OCI-LY3 (cell line): ENCODE data around the gene KCNRG.
"Not testable (repeated sequence)": the region's sequence is repeated elsewhere in the genome, so short reads cannot be mapped to it uniquely, and the experiment has no call there.

ENCODE experiments used
- H2AFZ ChIP-seq: fragments of 200-600, 300-600 bp; shearing (Covaris generic); 2 replicates; pipeline ENCODE4 v1.6.0; 2014; ENCODE audit warnings: antibody characterized with exemption, low read depth, low read length
- H3K27ac ChIP-seq: fragments of 200-600, 300-600 bp; sonication (generic); 2 replicates; pipeline ENCODE4 v1.5.1; 2014; ENCODE audit warnings: mild to moderate bottlenecking, low read length, moderate library complexity, mixed read lengths
- H3K27me3 ChIP-seq: fragments of 200-600, 300-600 bp; sonication (generic); 2 replicates; pipeline ENCODE4 v1.6.1; 2014; ENCODE audit warnings: low read depth, low read length, mixed read lengths
- H3K36me3 ChIP-seq: fragments of 200-600, 300-600 bp; sonication (generic); replicated peaks from 2 replicates; pipeline ENCODE3; 2014; ENCODE audit warnings: low read depth, low read length, mixed read lengths
- H3K4me1 ChIP-seq: fragments of 300-600, 200-600 bp; sonication (generic); 2 replicates; pipeline ENCODE4 v1.6.1; 2014; ENCODE audit warnings: low read length, mixed read lengths
- H3K4me2 ChIP-seq: fragments of 200-600, 300-600 bp; sonication (generic); 2 replicates; pipeline ENCODE4 v1.6.1; 2014; ENCODE audit warnings: low read length, mixed read lengths
- H3K4me3 ChIP-seq: fragments of 300-600, 200-600 bp; sonication (generic); 2 replicates; pipeline ENCODE4 v1.5.1; 2014; ENCODE audit warnings: antibody characterized with exemption, mild to moderate bottlenecking, low read length, moderate library complexity
- H3K79me2 ChIP-seq: fragments of 300-600, 200-600 bp; shearing (Covaris generic); 2 replicates; pipeline ENCODE4 v1.6.1; 2014; ENCODE audit warnings: mild to moderate bottlenecking, low read length, mixed read lengths
- H3K9ac ChIP-seq: fragments of 300-600, 200-600 bp; shearing (Covaris generic); 2 replicates; pipeline ENCODE4 v1.6.0; 2014; ENCODE audit warnings: mild to moderate bottlenecking, low read length, moderate library complexity
- H3K9me3 ChIP-seq: fragments of 200-600, 300-600 bp; shearing (Covaris generic); 2 replicates; pipeline ENCODE4 v1.6.1; 2014; ENCODE audit warnings: low read length, mixed read lengths; ENCODE audit not compliant: insufficient read depth
- H4K20me1 ChIP-seq: fragments of 200-600, 300-600 bp; sonication (generic); 2 replicates; pipeline ENCODE4 v1.6.1; 2016; ENCODE audit warnings: low read length, mixed read lengths; ENCODE audit not compliant: insufficient read depth
- CTCF ChIP-seq: fragments of 200-600, 300-600 bp; sonication (generic); IDR thresholded peaks from 2 replicates; pipeline ENCODE4 v1.5.1; 2014; ENCODE audit warnings: antibody characterized with exemption, low read length, low read depth
- EZH2phosphoT487 ChIP-seq: fragments of 200-600 bp; shearing (Covaris generic); IDR thresholded peaks from 2 replicates; pipeline ENCODE4 v1.6.1; 2018; ENCODE audit warnings: antibody characterized with exemption, mixed run types, low read depth

The KCNRG gene

GRCh38 chr13:50052478-50052877 is 37.2 kb downstream of the KCNRG start:
- H3K9me3 ChIP-seq = no peaks in the 10 kb centered on the region
- H3K4me2 ChIP-seq = no peak overlapping the region
- no peak overlapping the region for H2AFZ ChIP-seq
- H4K20me1 ChIP-seq = peaks cover 39% of the 10 kb centered on the region
- peaks cover 21% of the 10 kb centered on the region for H3K4me1 ChIP-seq
- H3K27ac ChIP-seq = no peak overlapping the region
- no peak for TF ChIP-seq CTCF
- TF ChIP-seq EZH2phosphoT487 = no peak
- H3K27me3 ChIP-seq = no peaks in the 10 kb centered on the region
- H3K4me3 ChIP-seq = no peak overlapping the region
- no peak overlapping the region for H3K9ac ChIP-seq
- peaks cover 51% of the 10 kb centered on the region for H3K79me2 ChIP-seq
- peaks cover 39% of the 10 kb centered on the region for H3K36me3 ChIP-seq

DNA sequence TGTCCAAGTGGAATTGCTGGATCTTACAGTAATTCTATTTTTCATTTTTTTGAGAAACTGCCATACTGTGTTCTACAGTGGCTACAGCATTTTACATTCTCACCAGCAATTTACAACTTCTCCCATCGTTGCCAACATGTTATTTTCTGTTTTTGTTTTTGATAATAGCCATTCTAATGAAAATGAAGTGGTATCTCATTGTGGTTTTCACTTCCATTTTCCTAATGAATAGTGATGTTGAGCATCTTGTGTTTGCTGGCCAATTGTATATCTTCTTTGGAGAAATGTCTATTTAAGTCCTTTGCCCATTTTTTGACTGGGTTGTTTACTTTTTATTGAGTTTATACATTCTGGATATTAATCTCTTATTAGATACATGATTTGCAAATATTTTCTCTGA is 38.6 kb downstream of the KCNRG start:
- H4K20me1 ChIP-seq = peaks cover 39% of the 10 kb centered on the region
- peaks cover 40% of the 10 kb centered on the region for H3K36me3 ChIP-seq
- peaks cover 54% of the 10 kb centered on the region for H3K79me2 ChIP-seq
- no peak overlapping the region for H3K9ac ChIP-seq
- no peak overlapping the region for H3K27ac ChIP-seq
- H2AFZ ChIP-seq = no peak overlapping the region
- no peak overlapping the region for H3K4me3 ChIP-seq
- H3K4me2 ChIP-seq = no peak overlapping the region
- TF ChIP-seq CTCF (no peak), EZH2phosphoT487 (no peak)
- H3K4me1 ChIP-seq = peaks cover 21% of the 10 kb centered on the region
- no peaks in the 10 kb centered on the region for H3K27me3 ChIP-seq
- no peaks in the 10 kb centered on the region for H3K9me3 ChIP-seq

DNA sequence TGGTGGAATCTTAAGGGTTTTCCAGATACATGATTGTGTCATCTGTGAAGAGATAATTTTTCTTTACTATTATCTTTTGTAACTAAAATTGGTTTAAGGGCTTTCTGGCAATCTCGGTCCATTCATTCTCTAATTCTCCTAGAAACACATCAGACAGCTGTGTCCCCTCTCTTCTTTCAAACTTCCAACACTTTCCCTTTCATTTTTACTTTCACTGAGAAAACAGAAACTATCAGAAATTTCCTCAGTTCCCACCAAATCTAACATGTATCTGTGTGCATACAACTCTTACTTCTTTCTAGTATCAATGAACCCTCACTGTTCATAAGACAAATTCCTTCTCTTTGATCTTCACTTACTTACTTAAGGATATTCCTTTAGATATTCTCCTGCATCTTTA is 40.2 kb downstream of the KCNRG start:
- H3K4me2 ChIP-seq = no peak overlapping the region
- no peak overlapping the region for H3K4me3 ChIP-seq
- peaks cover 55% of the 10 kb centered on the region for H3K79me2 ChIP-seq
- H3K36me3 ChIP-seq = peaks cover 48% of the 10 kb centered on the region
- peaks cover 21% of the 10 kb centered on the region for H3K4me1 ChIP-seq
- TF ChIP-seq EZH2phosphoT487 (no peak), CTCF (no peak)
- no peak overlapping the region for H3K27ac ChIP-seq
- peaks cover 41% of the 10 kb centered on the region for H4K20me1 ChIP-seq
- no peak overlapping the region for H3K9ac ChIP-seq
- no peak overlapping the region for H2AFZ ChIP-seq
- H3K27me3 ChIP-seq = no peaks in the 10 kb centered on the region
- H3K9me3 ChIP-seq = no peaks in the 10 kb centered on the region

- Histone ChIP-seq H3K9me3 (no peaks in the 10 kb centered on the region), H3K27me3 (no peaks in the 10 kb centered on the region), H3K4me1 (peaks cover 4% of the 10 kb centered on the region; the same call in 1 of the 2 replicates), H3K27ac (no peak overlapping the region), H3K4me2 (no peak overlapping the region), H3K4me3 (no peak overlapping the region), H3K79me2 (peaks cover 51% of the 10 kb centered on the region), H4K20me1 (peaks cover 25% of the 10 kb centered on the region), H3K36me3 (peaks cover 37% of the 10 kb centered on the region), H3K9ac (no peak overlapping the region), H2AFZ (no peak overlapping the region)
- no peak for TF ChIP-seq EZH2phosphoT487
- TF ChIP-seq CTCF = no peak
Observed at GRCh38 chr13:50060718-50061117, 45.5 kb downstream of the KCNRG start.

GRCh38 chr13:50062336-50062735 is 47.1 kb downstream of the KCNRG start:
- H3K4me3 ChIP-seq, H3K4me1 ChIP-seq, H2AFZ ChIP-seq, H3K4me2 ChIP-seq, H3K27me3 ChIP-seq, H3K27ac ChIP-seq, H3K9me3 ChIP-seq, H3K9ac ChIP-seq: not testable (repeated sequence)
- Histone ChIP-seq H4K20me1 (peaks cover 32% of the 10 kb centered on the region), H3K36me3 (peaks cover 36% of the 10 kb centered on the region), H3K79me2 (peaks cover 53% of the 10 kb centered on the region)
